OCI-LY1 (cell line): ENCODE results near the gene PDIA3.
"Not testable (repeated sequence)": the region's sequence is repeated elsewhere in the genome, so short reads cannot be mapped to it uniquely, and the experiment has no call there.

Experiments
- CTCF ChIP-seq: fragments of 200-600 bp; sonication (generic), shearing (Covaris generic); IDR thresholded peaks from 2 replicates; pipeline ENCODE4 v1.5.1; 2017; ENCODE audit warnings: mild to moderate bottlenecking, antibody characterized with exemption, low read length, moderate library complexity, mixed read lengths
- EZH2 ChIP-seq: fragments of 200-600 bp; sonication (generic), shearing (Covaris generic); IDR thresholded peaks from 2 replicates; pipeline ENCODE4 v1.8.0; 2017; ENCODE audit warnings: borderline replicate concordance, mixed run types, mild to moderate bottlenecking, antibody characterized with exemption, low read length, moderate library complexity, mixed read lengths

- not testable (repeated sequence) for TF ChIP-seq CTCF, EZH2
Measured at GRCh38 chr15:43746245-43746902, at the start of gene PDIA3.
